ENCODE measurements around the gene DNAJC16.

DNAJC16 gene

GRCh38 chr1:15523104-15524020, 3.3 kb upstream of the DNAJC16 start:
- 42% methylated on average over 18 of the region's 18 CpGs for WGBS
- Histone ChIP-seq H3K4me1 (ENCODE audit: insufficient read depth, low read length) (peaks cover 12% of the 10 kb centered on the region; the same call in 1 of the 2 replicates), H3K36me3 (ENCODE audit: insufficient read depth, low read length) (no peaks in the 10 kb centered on the region), H3K9ac (ENCODE audit: low read depth, low read length) (peak overlapping the region; percentile 50), H3K9me3 (ENCODE audit: insufficient read depth, low read depth, low read length) (no peaks in the 10 kb centered on the region), H3K27ac (ENCODE audit: low read depth, low read length) (peak overlapping the region; percentile 78; the same call in 1 of the 2 replicates), H3K4me3 (ENCODE audit: low read length) (peak overlapping the region; percentile 69), H3K27me3 (ENCODE audit: insufficient read depth, low read length) (no peaks in the 10 kb centered on the region)

DNA sequence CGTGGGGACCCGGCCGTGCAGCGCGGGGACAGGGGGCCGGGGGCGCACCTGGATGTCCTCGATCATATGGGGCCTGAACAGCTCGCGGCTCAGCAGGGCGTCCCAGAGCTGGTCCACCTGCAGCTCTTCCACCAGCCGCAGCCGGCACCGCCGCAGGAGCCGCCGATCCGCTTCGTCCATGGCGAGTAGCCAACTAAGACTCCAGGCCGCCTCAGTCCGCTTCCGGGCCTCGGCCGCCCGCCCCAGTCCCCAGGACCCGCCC, 2.7 kb upstream of the DNAJC16 start, which contains the start of gene CASP9:
CASP9 (minus strand) TSS at position 195 of the 262 bp plus-strand sequence; CDS start at position 180, 15 bp downstream.
- no peaks in the 10 kb centered on the region for H3K27me3 ChIP-seq (ENCODE audit: insufficient read depth, low read length)
- H3K27ac ChIP-seq (ENCODE audit: low read depth, low read length) = peak within 1 kb of the TSS; percentile 97
- H3K4me1 ChIP-seq (ENCODE audit: insufficient read depth, low read length) = peaks cover 12% of the 10 kb centered on the region; the same call in 1 of the 2 replicates
- peak within 1 kb of the TSS; percentile 84 for H3K4me3 ChIP-seq (ENCODE audit: low read length)
- H3K9ac ChIP-seq (ENCODE audit: low read depth, low read length) = peak within 1 kb of the TSS; percentile 83
- under 1% methylated on average over 27 of the region's 27 CpGs for WGBS
- peaks cover 1% of the 10 kb centered on the region for H3K36me3 ChIP-seq (ENCODE audit: insufficient read depth, low read length)
- H3K9me3 ChIP-seq (ENCODE audit: insufficient read depth, low read depth, low read length) = no peaks in the 10 kb centered on the region

DNA sequence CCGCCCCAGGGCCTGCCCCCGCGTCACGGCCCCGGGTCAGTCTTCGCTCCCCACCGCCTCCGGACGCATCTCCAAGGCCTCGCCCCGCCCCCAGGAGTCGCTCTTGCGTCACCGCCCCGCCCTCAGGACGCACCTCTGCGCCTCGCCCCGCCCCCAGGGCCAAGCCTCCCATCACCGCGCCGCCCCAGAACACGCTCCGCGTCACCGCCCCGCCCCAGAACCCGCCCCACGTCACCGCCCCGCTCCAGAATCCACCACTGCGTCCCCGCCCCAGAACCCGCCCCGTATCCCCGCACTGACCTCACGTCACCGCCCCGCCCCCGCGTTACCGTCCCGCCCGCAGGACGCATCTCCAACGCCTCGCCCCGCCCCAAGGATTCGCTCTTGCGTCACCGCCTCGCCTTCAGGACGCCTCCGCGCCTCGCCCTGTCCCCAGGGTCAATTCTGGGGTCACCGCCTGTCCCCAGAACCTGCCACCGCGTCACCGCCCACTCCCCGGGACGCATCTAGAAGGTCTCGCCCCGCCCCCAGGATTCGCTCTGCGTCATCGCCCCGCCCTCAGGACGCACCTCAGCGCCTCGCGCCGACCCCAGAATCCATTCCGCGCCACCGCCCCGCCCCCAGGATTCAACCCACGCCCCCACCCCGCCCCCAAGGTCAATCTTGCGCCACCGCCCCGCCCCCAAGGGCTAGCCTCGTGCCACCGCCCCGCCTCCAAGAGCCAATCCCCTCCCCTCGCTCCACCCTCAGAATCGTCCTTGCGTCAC, 2.2 kb upstream of the DNAJC16 start:
- Histone ChIP-seq H3K4me1 (ENCODE audit: insufficient read depth, low read length) (peaks cover 12% of the 10 kb centered on the region; the same call in 1 of the 2 replicates), H3K36me3 (ENCODE audit: insufficient read depth, low read length) (peaks cover 6% of the 10 kb centered on the region), H3K27ac (ENCODE audit: low read depth, low read length) (peak overlapping the region; percentile 97), H3K9me3 (ENCODE audit: insufficient read depth, low read depth, low read length) (no peaks in the 10 kb centered on the region), H3K27me3 (ENCODE audit: insufficient read depth, low read length) (no peaks in the 10 kb centered on the region), H3K9ac (ENCODE audit: low read depth, low read length) (peak overlapping the region; percentile 83), H3K4me3 (ENCODE audit: low read length) (peak overlapping the region; percentile 79)
- WGBS = under 1% methylated on average over 75 of the region's 88 CpGs

DNA sequence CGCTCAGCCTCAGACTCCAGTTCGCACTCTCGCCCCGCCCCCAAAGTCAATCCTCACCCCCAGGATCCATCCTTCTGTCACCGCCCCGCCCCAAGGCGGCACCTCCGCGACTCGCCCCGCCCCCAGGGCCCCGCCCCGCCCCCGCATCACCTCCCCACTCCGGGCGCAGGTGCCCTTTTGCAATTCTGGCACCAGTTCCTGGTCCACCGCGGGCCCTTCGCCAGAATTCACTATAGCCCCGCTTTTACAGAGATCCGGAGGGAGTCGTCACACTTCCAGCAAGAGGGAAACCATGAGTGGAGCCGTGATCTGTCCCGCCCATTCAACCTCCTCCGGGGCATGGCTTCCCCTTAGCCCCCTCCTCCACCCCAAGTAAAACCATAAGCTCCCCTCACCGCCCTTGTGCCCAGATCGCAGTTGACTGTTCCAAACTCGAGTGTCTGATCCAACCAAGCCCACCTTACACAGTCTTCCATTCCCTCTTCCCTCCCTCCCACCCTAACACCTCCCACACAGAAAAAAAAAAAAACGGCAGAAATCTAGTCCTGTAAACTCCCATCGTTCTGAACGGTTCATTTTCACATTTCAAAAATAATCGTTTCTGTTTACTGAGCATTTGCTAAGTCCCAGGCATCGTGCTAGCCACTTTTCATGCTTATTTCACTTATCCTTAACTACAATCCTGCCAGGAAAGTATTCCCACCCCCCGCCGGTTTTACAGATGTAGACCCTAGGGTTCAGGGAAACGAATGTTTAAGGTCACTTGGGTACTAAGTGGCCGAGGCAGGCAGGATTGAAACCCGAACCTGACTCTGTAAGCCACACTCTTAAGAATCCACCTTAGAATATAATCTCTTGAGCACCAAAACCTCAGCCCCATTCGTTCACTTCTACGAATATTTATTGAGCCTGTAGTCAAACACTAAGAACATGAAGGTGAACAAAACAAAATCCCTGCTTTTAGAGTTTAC, 1.3 kb upstream of the DNAJC16 start:
- Histone ChIP-seq H3K4me1 (ENCODE audit: insufficient read depth, low read length) (peaks cover 12% of the 10 kb centered on the region; the same call in 1 of the 2 replicates), H3K4me3 (ENCODE audit: low read length) (peak overlapping the region; percentile 84), H3K9me3 (ENCODE audit: insufficient read depth, low read depth, low read length) (no peaks in the 10 kb centered on the region), H3K36me3 (ENCODE audit: insufficient read depth, low read length) (peaks cover 9% of the 10 kb centered on the region), H3K27ac (ENCODE audit: low read depth, low read length) (no peak overlapping the region; the same call in 1 of the 2 replicates), H3K27me3 (ENCODE audit: insufficient read depth, low read length) (no peaks in the 10 kb centered on the region), H3K9ac (ENCODE audit: low read depth, low read length) (no peak overlapping the region)
- WGBS = 2% methylated on average over 39 of the region's 40 CpGs

GRCh38 chr1:15526021-15526489, 593 bp upstream of the DNAJC16 start:
- Histone ChIP-seq H3K27me3 (ENCODE audit: insufficient read depth, low read length) (no peaks in the 10 kb centered on the region), H3K9ac (ENCODE audit: low read depth, low read length) (no peak overlapping the region), H3K9me3 (ENCODE audit: insufficient read depth, low read depth, low read length) (no peaks in the 10 kb centered on the region), H3K4me1 (ENCODE audit: insufficient read depth, low read length) (peaks cover 12% of the 10 kb centered on the region; the same call in 1 of the 2 replicates), H3K4me3 (ENCODE audit: low read length) (peak overlapping the region; percentile 84), H3K36me3 (ENCODE audit: insufficient read depth, low read length) (peaks cover 13% of the 10 kb centered on the region), H3K27ac (ENCODE audit: low read depth, low read length) (no peak overlapping the region)
- 0% methylated on average over 5 of the region's 9 CpGs for WGBS

DNA sequence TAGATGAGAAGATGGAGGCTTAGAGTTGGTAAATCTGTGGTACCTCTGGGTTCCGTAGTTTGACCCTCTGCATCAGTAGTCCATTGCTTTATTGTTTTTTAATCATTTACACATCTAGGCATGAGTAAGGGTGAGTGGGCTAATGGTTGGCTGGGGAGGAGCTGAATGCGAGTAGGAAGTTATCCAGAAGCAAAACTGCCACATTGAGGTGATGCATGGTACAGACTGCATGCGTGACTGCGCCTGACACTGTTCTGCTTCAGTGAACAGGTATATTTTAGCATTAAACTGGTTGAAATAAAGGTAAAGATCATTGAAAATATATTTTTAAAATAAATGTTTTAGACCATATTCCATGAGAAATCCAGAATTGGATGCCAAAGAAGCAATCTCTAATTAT, 4.4 kb downstream of the DNAJC16 start:
- peaks cover 6% of the 10 kb centered on the region; the same call in 1 of the 2 replicates for H3K4me1 ChIP-seq (ENCODE audit: insufficient read depth, low read length)
- H3K9me3 ChIP-seq (ENCODE audit: insufficient read depth, low read depth, low read length) = no peaks in the 10 kb centered on the region
- no peak overlapping the region for H3K27ac ChIP-seq (ENCODE audit: low read depth, low read length)
- no peaks in the 10 kb centered on the region for H3K27me3 ChIP-seq (ENCODE audit: insufficient read depth, low read length)
- H3K36me3 ChIP-seq (ENCODE audit: insufficient read depth, low read length) = peaks cover 40% of the 10 kb centered on the region
- H3K9ac ChIP-seq (ENCODE audit: low read depth, low read length) = no peak overlapping the region
- no peak overlapping the region for H3K4me3 ChIP-seq (ENCODE audit: low read length)
- WGBS = 97% methylated on average over 3 of the region's 4 CpGs

- Histone ChIP-seq H3K27ac (ENCODE audit: low read depth, low read length) (no peak overlapping the region), H3K4me1 (ENCODE audit: insufficient read depth, low read length) (peaks cover 4% of the 10 kb centered on the region; the same call in 1 of the 2 replicates), H3K27me3 (ENCODE audit: insufficient read depth, low read length) (no peaks in the 10 kb centered on the region), H3K9ac (ENCODE audit: low read depth, low read length) (no peak overlapping the region), H3K4me3 (ENCODE audit: low read length) (no peak overlapping the region), H3K36me3 (ENCODE audit: insufficient read depth, low read length) (peaks cover 46% of the 10 kb centered on the region), H3K9me3 (ENCODE audit: insufficient read depth, low read depth, low read length) (no peaks in the 10 kb centered on the region)
- 100% methylated on average over 2 of the region's 2 CpGs for WGBS
Measured at GRCh38 chr1:15531682-15532081, 5.0 kb downstream of the DNAJC16 start.

DNA sequence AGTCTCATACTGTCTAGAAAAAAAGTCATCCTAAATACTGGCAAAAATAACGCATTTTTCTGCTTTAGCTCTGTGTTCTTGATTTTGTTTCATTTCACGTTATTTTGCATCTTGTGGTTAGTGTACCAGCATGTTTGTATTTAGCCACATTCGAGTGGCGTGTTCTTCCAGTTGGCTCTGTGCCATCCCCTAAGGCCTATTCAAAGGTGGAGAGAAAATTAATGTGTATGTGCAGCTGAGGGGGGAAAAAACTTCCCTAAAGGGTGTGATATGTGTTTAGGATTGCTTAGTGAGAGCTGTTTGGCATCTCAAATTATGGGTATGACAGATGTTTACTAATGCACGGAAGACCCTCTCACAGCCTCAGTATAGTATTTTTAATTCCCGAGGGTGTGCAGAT, 12.1 kb downstream of the DNAJC16 start:
- Histone ChIP-seq H3K27me3 (ENCODE audit: insufficient read depth, low read length) (no peaks in the 10 kb centered on the region), H3K4me1 (ENCODE audit: insufficient read depth, low read length) (no peaks in the 10 kb centered on the region), H3K36me3 (ENCODE audit: insufficient read depth, low read length) (peaks cover 80% of the 10 kb centered on the region), H3K9ac (ENCODE audit: low read depth, low read length) (no peak overlapping the region), H3K27ac (ENCODE audit: low read depth, low read length) (no peak overlapping the region), H3K4me3 (ENCODE audit: low read length) (no peak overlapping the region), H3K9me3 (ENCODE audit: insufficient read depth, low read depth, low read length) (no peaks in the 10 kb centered on the region)
- WGBS = 91% methylated on average over 6 of the region's 6 CpGs

DNA sequence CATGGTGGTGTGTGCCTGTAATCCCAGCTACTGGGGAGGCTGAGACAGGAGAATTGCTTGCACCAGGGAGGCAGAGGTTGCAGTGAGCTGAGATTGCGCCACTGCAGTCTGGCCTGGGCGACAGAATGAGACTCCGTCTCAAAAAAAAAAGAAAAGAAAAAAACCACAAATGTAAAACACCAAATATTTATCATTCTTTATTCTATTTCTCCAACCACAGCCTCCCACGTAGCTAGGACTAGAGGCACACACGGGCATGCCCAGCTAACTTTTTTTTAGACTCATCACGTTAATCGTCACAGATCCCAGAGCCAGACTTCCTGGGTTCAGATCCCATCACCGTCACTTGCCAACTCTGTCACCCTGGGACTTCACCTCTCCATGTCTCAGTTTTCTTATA, 13.5 kb downstream of the DNAJC16 start:
- Histone ChIP-seq H3K36me3 (ENCODE audit: insufficient read depth, low read length) (peaks cover 83% of the 10 kb centered on the region), H3K9ac (ENCODE audit: low read depth, low read length) (no peak overlapping the region), H3K27ac (ENCODE audit: low read depth, low read length) (no peak overlapping the region), H3K4me1 (ENCODE audit: insufficient read depth, low read length) (no peaks in the 10 kb centered on the region), H3K27me3 (ENCODE audit: insufficient read depth, low read length) (no peaks in the 10 kb centered on the region), H3K4me3 (ENCODE audit: low read length) (no peak overlapping the region), H3K9me3 (ENCODE audit: insufficient read depth, low read depth, low read length) (no peaks in the 10 kb centered on the region)
- WGBS = 95% methylated on average over 8 of the region's 8 CpGs

DNA sequence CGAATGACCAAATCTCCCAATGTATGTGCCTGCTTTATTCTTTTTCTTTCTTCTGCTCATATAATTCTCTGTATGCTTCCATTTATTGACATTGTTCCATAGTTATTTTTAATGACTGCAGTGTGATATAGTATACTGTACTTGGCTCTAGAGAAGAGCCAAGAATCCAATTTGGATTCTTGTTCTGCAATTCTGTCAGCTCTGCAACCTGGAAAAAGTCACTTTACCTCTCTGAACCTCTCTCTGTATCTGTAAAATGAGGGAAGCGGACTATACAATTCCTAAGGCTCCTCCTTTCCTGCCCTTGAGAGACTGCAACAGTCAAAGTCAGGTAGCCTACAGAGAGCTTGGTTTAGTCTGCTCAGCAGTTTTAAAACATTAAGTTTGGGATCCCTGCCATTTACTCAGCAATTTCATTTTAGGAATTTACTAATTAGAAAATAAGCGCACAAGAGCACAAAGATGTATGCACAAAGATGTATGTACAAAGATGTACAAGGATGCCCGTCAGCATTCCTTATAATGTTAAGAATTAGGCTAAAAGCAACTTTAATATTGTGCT, 14.7 kb downstream of the DNAJC16 start:
- no peak overlapping the region for H3K9ac ChIP-seq (ENCODE audit: low read depth, low read length)
- no peak overlapping the region for H3K27ac ChIP-seq (ENCODE audit: low read depth, low read length)
- 100% methylated on average over 3 of the region's 4 CpGs for WGBS
- no peak overlapping the region for H3K4me3 ChIP-seq (ENCODE audit: low read length)
- no peaks in the 10 kb centered on the region for H3K4me1 ChIP-seq (ENCODE audit: insufficient read depth, low read length)
- H3K27me3 ChIP-seq (ENCODE audit: insufficient read depth, low read length) = no peaks in the 10 kb centered on the region
- no peaks in the 10 kb centered on the region for H3K9me3 ChIP-seq (ENCODE audit: insufficient read depth, low read depth, low read length)
- peaks cover 85% of the 10 kb centered on the region for H3K36me3 ChIP-seq (ENCODE audit: insufficient read depth, low read length)

Measured in HUES64 (cell line).